Spleen (tissue), 7 donors: ENCODE results near the gene CYP1A2.

Experiments used
- CTCF ChIP-seq, 11 experiments: fragments of 200-600 bp in 7 of 11; fragments of 450-650 bp in 4 of 11; sonication (generic) in 4 of 11; IDR thresholded peaks in 8 of 11; conservative IDR thresholded peaks in 3 of 11; 1 replicate in 7 of 11; 2 replicates in 4 of 11; pipeline versions ENCODE4 v1.4.0 to v1.8.0; 2016 to 2021; ENCODE audit warnings: antibody characterized with exemption in 11 of 11, inconsistent platforms in 4 of 11, mild to moderate bottlenecking in 1 of 11
- POLR2A ChIP-seq, 3 donors: fragments of 450-650 bp; IDR thresholded peaks; one replicate each; pipeline ENCODE4 v1.5.1; 2017; ENCODE audit warnings: antibody characterized with exemption in 3 of 3, mild to moderate bottlenecking in 1 of 3
- donor health status: DM: no; HTN: no; CAD: no; lungs with moderate emphysema.
- donor health status: DM: no; HTN: no; CAD: no.
- donor health status: DM: no; HTN: no; CAD: no.

- TF ChIP-seq CTCF (IDR thresholded peaks at IDR 0.05 in 8 of 11, conservative IDR thresholded peaks at IDR 0.05 in 3 of 11) = no peak
- no peak for TF ChIP-seq POLR2A (IDR thresholded peaks at IDR 0.05)
These were observed at the start of gene CYP1A2 for GRCh38 chr15:74748322-74748946.
